HepG2 (cell line): Measurements from ENCODE around the gene TCF19. TPM values are rescaled to one million over a fixed set of nuclear protein-coding genes. Genes with fewer than 3 reads are reported as not detected.

Experiments used
- ATAC-seq: fragments of 200-7000 bp; cut with Tn5 transposase; 3 replicates; pipeline ENCODE4 v1.9.1; 2020; ENCODE audit warnings: mild to moderate bottlenecking, moderate library complexity
- BruUV-seq: library from RNA; stranded (reverse); fragments of 400-500 nt; replicated peaks from 2 replicates; lab custom pipeline; 2021; lab: Mats Ljungman, UMichigan
- CTCF ChIA-PET: fragments of 300-600 bp; formaldehyde crosslinking; extraction: SDS; loops from one replicate; lab custom pipeline; 2021; ENCODE audit warnings: low total read pairs, inconsistent platforms, low intra/inter-chr PET ratio; lab: Yijun Ruan, JAX
- POLR2A ChIA-PET: fragments of 350-600 bp; sonication (Branson Sonifier 250); formaldehyde crosslinking; loops from one replicate; lab custom pipeline; 2020; ENCODE audit warnings: antibody characterized with exemption, inconsistent platforms; lab: Yijun Ruan, JAX
- DNase-seq: peaks from one replicate; pipeline ENCODE4 v3.0.0-alpha.2; 2015; ENCODE audit warnings: low spot score
- FAIRE-seq: peaks from 3 replicates; lab custom pipeline; 2011; peaks lifted over from hg19 to GRCh38; lab: Jason Lieb, UNC
- H2AFZ ChIP-seq: one replicate; pipeline ENCODE4 v1.6.1; 2011; ENCODE audit warnings: low read length, inconsistent platforms
- H3K27ac ChIP-seq: fragments of 300-600 bp; 3 replicates; pipeline ENCODE4 v1.8.0; 2011; ENCODE audit warnings: mixed run types, mild to moderate bottlenecking, mixed read lengths, low read length, inconsistent platforms; ENCODE audit not compliant: insufficient read depth; ENCODE audit errors: extremely low read length
- H3K27me3 ChIP-seq, 2 experiments: fragments of 200-600 bp in 1 of 2; 2 replicates in 1 of 2; 3 replicates in 1 of 2; pipeline versions ENCODE4 v1.6.0 to v1.8.0; 2011; ENCODE audit warnings: low read length in 2 of 2, mild to moderate bottlenecking in 2 of 2, moderate library complexity in 2 of 2, inconsistent platforms in 1 of 2; ENCODE audit not compliant: insufficient read depth in 2 of 2, control insufficient read depth in 1 of 2
- H3K36me3 ChIP-seq, 2 experiments: fragments of 200-600 bp in 1 of 2; replicated peaks in 1 of 2; 2 replicates in 1 of 2; 3 replicates in 1 of 2; pipeline versions ENCODE4 v1.5.1 to v1.8.0; 2011; ENCODE audit warnings: low read length in 2 of 2, inconsistent platforms in 1 of 2; ENCODE audit not compliant: insufficient read depth in 2 of 2, control insufficient read depth in 1 of 2
- H3K4me1 ChIP-seq: 2 replicates; pipeline ENCODE4 v1.5.1; 2012; ENCODE audit warnings: low read length, inconsistent platforms; ENCODE audit not compliant: insufficient read depth
- H3K4me2 ChIP-seq: 2 replicates; pipeline ENCODE4 v1.6.0; 2011; ENCODE audit warnings: low read depth, low read length, inconsistent platforms
- H3K4me3 ChIP-seq, 3 experiments: fragments of 200-600 bp in 1 of 3; sonication (generic), shearing (Covaris generic) in 1 of 3; replicated peaks in 1 of 3; 2 replicates each; pipeline ENCODE4 v1.5.1; 2011 to 2016; ENCODE audit warnings: low read length in 3 of 3, inconsistent platforms in 2 of 3, low read depth in 2 of 3, mild to moderate bottlenecking in 2 of 3, control low read depth in 1 of 3, mixed read lengths in 1 of 3; ENCODE audit not compliant: insufficient read depth in 1 of 3
- H3K79me2 ChIP-seq: one replicate; pipeline ENCODE4 v1.6.1; 2011; ENCODE audit warnings: low read length, inconsistent platforms; ENCODE audit not compliant: insufficient read depth
- H3K9ac ChIP-seq: 2 replicates; pipeline ENCODE4 v1.6.0; 2011; ENCODE audit warnings: mild to moderate bottlenecking, low read depth, low read length, inconsistent platforms; ENCODE audit not compliant: insufficient read depth
- H3K9me3 ChIP-seq: 2 replicates; pipeline ENCODE4 v1.5.1; 2012; ENCODE audit warnings: mild to moderate bottlenecking, low read length
- H4K20me1 ChIP-seq: 2 replicates; pipeline ENCODE4 v1.6.0; 2011; ENCODE audit warnings: inconsistent platforms, mild to moderate bottlenecking, low read length, moderate library complexity; ENCODE audit not compliant: insufficient read depth
- ATF7-NPFF ChIP-seq: sonication (generic); formaldehyde crosslinking; IDR thresholded peaks from 2 replicates; pipeline ENCODE4 v1.8.1; 2023; ENCODE audit warnings: mild to moderate bottlenecking, low read depth, missing genetic modification reagents, moderate library complexity
- BRCA1 ChIP-seq: sonication (generic); formaldehyde crosslinking; IDR thresholded peaks from 2 replicates; pipeline ENCODE4 v1.4.0; 2020; ENCODE audit warnings: missing genetic modification reagents
- CC2D1A ChIP-seq: sonication (generic); formaldehyde crosslinking; IDR thresholded peaks from 2 replicates; pipeline ENCODE4 v1.8.1; 2023; ENCODE audit warnings: mild to moderate bottlenecking, missing genetic modification reagents
- MXI1 ChIP-seq: IDR thresholded peaks from 3 replicates; pipeline ENCODE4 v1.6.1; 2012; ENCODE audit warnings: low read depth, low read length, inconsistent platforms, borderline replicate concordance
- ZBTB43 ChIP-seq: sonication (generic); formaldehyde crosslinking; conservative IDR thresholded peaks from 2 replicates; pipeline ENCODE4 v1.4.0; 2020; ENCODE audit warnings: missing genetic modification reagents
- ZNF441 ChIP-seq: sonication (generic); formaldehyde crosslinking; IDR thresholded peaks from 2 replicates; pipeline ENCODE4 v1.7.0; 2021; ENCODE audit warnings: missing genetic modification reagents, borderline replicate concordance
- ZNF761 ChIP-seq: sonication (generic); formaldehyde crosslinking; conservative IDR thresholded peaks from 2 replicates; pipeline ENCODE4 v1.4.0; 2020; ENCODE audit warnings: mild to moderate bottlenecking, missing genetic modification reagents
- WGBS: methylation state at CpG from one replicate; pipeline ENCODE4 v1.1.6; 2017; ENCODE audit warnings: low lambda C conversion rate; 5-methylcytosine and 5-hydroxymethylcytosine counted together
- in situ Hi-C: cut with HindIII; loops from 2 replicates; pipeline ENCODE4 v1.10.0; 2017; ENCODE audit warnings: low pct_unique_long_range_greater_than_20kb; ENCODE audit not compliant: extremely low pct_ligation_motif_present
- intact Hi-C: fragments of 100-400 bp; cut with micrococcal nuclease; formaldehyde crosslinking; loops from one replicate; pipeline ENCODE4 v1.10.0; 2022; ENCODE audit not compliant: unreplicated experiment
- polyA plus RNA-seq, 8 experiments: library from polyadenylated mRNA; depleted of rRNA in 3 of 8; stranded (reverse) in 7 of 8; unstranded in 1 of 8; fragments of >200 nt; fragmentation: Illumina TruSeq in 4 of 8; extraction: Trizol in 4 of 8; gene quantifications; 2 replicates each; pipeline versions ENCODE4 v1.2.1 to v1.2.3, GENCODE V29; 2011 to 2016; ENCODE audit warnings: low read depth in 4 of 8, missing spikeins in 1 of 8, mixed read lengths in 1 of 8; ENCODE audit not compliant: insufficient read depth in 1 of 8
- total RNA-seq, 5 experiments: library from RNA; depleted of rRNA; stranded (reverse); fragments of >200 nt; fragmentation: Illumina TruSeq; extraction: Trizol; gene quantifications; 2 replicates each; pipeline ENCODE4 v1.2.3, GENCODE V29; 2016; ENCODE audit warnings: low read depth in 1 of 5
- TF ChIP-seq, protein P1 (sequence below): sonication (generic); formaldehyde crosslinking; IDR thresholded peaks from 2 replicates; pipeline ENCODE4 v1.8.1; 2023; ENCODE audit warnings: mild to moderate bottlenecking, missing genetic modification reagents, borderline replicate concordance

The TCF19 gene
- total and polyA plus RNA-seq, 2 of the 13 experiments (the other 11 are each of a cell fraction or from before 2014, with no cell fraction given), result 4.9 to 22.2 TPM

DNA sequence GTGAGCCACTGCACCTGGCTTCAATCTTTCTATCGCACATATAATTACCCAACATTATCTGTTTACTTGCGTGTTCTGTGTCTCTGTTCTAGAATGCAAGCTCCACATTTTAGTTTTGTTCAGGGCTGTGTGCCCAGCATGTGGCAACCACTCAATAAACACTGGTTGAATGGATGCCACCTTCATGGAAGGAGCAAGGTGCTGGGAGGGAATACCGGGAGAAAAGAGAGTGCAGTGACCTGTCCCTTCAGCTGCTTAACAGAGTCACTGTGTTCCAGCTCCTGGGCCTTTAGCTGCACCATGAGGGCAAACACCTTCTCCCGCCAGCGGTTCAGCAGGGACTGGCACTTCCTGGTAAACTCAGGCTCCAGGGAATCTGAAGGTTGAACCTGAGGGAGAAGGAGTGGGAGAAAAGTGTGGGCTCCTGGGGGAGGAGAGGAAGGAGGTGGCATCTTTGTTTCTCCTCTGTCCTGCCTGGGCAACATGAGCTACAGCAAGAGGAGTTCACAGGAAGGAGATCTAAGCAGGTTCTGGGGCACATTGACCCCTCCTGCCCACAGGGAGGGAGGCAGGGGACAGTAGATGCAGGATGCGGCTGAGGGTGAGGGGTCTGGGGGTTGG, 8.5 kb upstream of the TCF19 start:
- no peak overlapping the region for H3K4me2 ChIP-seq
- no peak for FAIRE-seq
- H3K4me1 ChIP-seq, result no peaks in the 10 kb centered on the region
- H3K27me3 ChIP-seq, result no peaks in the 10 kb centered on the region
- no peak overlapping the region for H2AFZ ChIP-seq
- BruUV-seq, result no TSS peak
- no peak overlapping the region for H3K27ac ChIP-seq
- 82% methylated on average over 5 of the region's 6 CpGs for WGBS
- H3K9me3 ChIP-seq, result no peaks in the 10 kb centered on the region
- H3K4me3 ChIP-seq, result no peak overlapping the region
- POLR2A ChIA-PET, result no interaction called here
- peaks cover 3 to 23% of the 10 kb centered on the region in 2 experiments; a peak in 4 of 5 replicates for H3K36me3 ChIP-seq
- intact Hi-C loops (no loop called here), in situ Hi-C loops (no loop called here)
- no peaks in the 10 kb centered on the region for H3K79me2 ChIP-seq
- CTCF ChIA-PET, result no interaction called here
- TF ChIP-seq ATF7-NPFF (CRISPR knock-in tag), result no peak
- TF ChIP-seq MXI1, result no peak
- TF ChIP-seq ZBTB43 (CRISPR knock-in tag), result no peak
- TF ChIP-seq ZNF761 (CRISPR knock-in tag), result no peak
- TF ChIP-seq ZNF441, result no peak
- TF ChIP-seq, protein P1, sequence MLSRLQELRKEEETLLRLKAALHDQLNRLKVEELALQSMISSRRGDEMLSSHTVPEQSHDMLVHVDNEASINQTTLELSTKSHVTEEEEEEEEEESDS (CRISPR knock-in tag), result no peak
- TF ChIP-seq CC2D1A (CRISPR knock-in tag), result no peak
- no peak for TF ChIP-seq BRCA1 (CRISPR knock-in tag)
- no peaks in the 10 kb centered on the region for H4K20me1 ChIP-seq
- ATAC-seq, result no peak
- no peak overlapping the region for H3K9ac ChIP-seq
- DNase-seq, result no peak
